ENCODE measurements around the gene FBN2. TPM values are rescaled to one million over a fixed set of nuclear protein-coding genes. Genes with fewer than 3 reads are reported as not detected.

FBN2 gene
- total RNA-seq, 1 experiment from 2014 or later = 1.6 TPM

DNA sequence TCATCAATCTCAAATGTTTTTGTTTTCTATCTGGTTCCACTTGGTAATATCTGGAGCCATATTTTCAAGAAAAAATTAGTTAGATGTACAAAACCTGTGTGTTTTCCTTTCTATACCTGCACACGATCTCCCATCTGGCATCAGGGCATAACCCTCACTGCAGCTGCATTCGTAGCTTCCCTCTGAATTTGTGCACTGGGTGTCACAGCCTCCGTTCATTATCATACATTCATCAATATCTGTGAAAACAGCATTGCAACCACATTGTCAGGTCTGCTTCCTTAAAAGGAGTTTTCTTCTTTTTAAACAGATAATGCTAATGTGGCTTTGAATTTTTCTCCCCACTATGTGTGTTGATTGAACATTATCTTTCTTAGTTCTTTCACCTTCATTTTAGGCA is 202.7 kb downstream of the FBN2 start:
- no peaks in the 10 kb centered on the region for H3K9me3 ChIP-seq (ENCODE audit: low read depth, low read length, poor library complexity, severe bottlenecking)
- TF ChIP-seq, protein P1, sequence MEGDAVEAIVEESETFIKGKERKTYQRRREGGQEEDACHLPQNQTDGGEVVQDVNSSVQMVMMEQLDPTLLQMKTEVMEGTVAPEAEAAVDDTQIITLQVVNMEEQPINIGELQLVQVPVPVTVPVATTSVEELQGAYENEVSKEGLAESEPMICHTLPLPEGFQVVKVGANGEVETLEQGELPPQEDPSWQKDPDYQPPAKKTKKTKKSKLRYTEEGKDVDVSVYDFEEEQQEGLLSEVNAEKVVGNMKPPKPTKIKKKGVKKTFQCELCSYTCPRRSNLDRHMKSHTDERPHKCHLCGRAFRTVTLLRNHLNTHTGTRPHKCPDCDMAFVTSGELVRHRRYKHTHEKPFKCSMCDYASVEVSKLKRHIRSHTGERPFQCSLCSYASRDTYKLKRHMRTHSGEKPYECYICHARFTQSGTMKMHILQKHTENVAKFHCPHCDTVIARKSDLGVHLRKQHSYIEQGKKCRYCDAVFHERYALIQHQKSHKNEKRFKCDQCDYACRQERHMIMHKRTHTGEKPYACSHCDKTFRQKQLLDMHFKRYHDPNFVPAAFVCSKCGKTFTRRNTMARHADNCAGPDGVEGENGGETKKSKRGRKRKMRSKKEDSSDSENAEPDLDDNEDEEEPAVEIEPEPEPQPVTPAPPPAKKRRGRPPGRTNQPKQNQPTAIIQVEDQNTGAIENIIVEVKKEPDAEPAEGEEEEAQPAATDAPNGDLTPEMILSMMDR (conservative IDR thresholded peaks at IDR 0.05; ENCODE audit: low read depth, low read length) = no peak
- TF ChIP-seq EZH2 (IDR thresholded peaks at IDR 0.05; ENCODE audit: borderline replicate concordance, low read depth, low read length, poor library complexity, severe bottlenecking) = no peak
- H3K27ac ChIP-seq (ENCODE audit: low read depth, low read length, poor library complexity, severe bottlenecking) = no peak overlapping the region
- DNase-seq (ENCODE audit: low spot score) = no peak
- BruUV-seq (replicated peaks) = no TSS peak
- H3K4me3 ChIP-seq (ENCODE audit: low read depth, low read length, poor library complexity, severe bottlenecking) = no peak overlapping the region
- POLR2A ChIA-PET (ENCODE audit: low non-redundant PET) = no interaction called here
- no peaks in the 10 kb centered on the region for H3K4me1 ChIP-seq (ENCODE audit: insufficient read depth, low read length, poor library complexity, severe bottlenecking)
- CTCF ChIA-PET = no interaction called here
- H3K36me3 ChIP-seq (ENCODE audit: insufficient read depth, low read length, poor library complexity, severe bottlenecking) = no peaks in the 10 kb centered on the region
- intact Hi-C loops (cut with micrococcal nuclease; ENCODE audit: unreplicated experiment) = no loop called here
- peaks cover 2% of the 10 kb centered on the region for H3K27me3 ChIP-seq (replicated peaks; ENCODE audit: insufficient read depth, low read depth, low read length, poor library complexity)

DNA sequence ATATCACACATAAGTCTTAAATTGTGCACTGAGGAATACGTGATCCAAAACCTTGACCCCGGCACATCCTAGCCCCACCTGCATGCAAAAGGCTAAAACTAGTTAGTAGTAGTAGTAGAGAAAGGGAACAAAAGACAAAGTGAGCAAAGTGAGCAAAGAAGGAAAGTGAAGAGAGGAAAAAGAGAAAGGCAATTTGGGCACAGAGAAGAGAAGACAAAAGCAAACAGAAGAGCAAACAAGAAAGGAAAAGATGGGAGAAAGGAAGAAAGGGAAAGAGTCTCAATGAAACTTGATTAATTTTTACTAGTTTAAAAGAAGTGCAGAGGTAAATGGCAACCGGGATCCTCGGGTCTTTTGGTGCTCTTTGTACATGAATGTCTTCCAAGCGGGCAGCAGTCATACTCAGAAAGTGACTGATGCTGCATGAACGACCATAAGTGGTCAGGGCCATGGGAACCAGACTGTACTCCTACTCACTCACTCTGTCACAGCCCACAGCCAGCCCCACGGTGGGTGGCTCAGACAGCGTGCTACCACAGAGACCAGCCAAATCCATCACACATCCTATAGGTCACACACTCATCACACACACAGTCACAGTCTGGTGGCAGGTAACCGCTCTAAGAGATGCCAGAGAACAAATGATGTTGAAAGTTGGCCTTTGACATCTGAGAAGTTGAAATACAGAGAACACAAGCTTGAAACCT is 203.9 kb downstream of the FBN2 start:
- DNase-seq (ENCODE audit: low spot score) = no peak
- H3K4me1 ChIP-seq (ENCODE audit: insufficient read depth, low read length, poor library complexity, severe bottlenecking) = no peaks in the 10 kb centered on the region
- no peaks in the 10 kb centered on the region for H3K9me3 ChIP-seq (ENCODE audit: low read depth, low read length, poor library complexity, severe bottlenecking)
- intact Hi-C loops (cut with micrococcal nuclease; ENCODE audit: unreplicated experiment) = no loop called here
- no peaks in the 10 kb centered on the region for H3K36me3 ChIP-seq (ENCODE audit: insufficient read depth, low read length, poor library complexity, severe bottlenecking)
- no peak overlapping the region for H3K27ac ChIP-seq (ENCODE audit: low read depth, low read length, poor library complexity, severe bottlenecking)
- ChIA-PET CTCF (no interaction called here), POLR2A (ENCODE audit: low non-redundant PET) (no interaction called here)
- no peak overlapping the region for H3K4me3 ChIP-seq (ENCODE audit: low read depth, low read length, poor library complexity, severe bottlenecking)
- TF ChIP-seq EZH2 (IDR thresholded peaks at IDR 0.05; ENCODE audit: borderline replicate concordance, low read depth, low read length, poor library complexity, severe bottlenecking) = no peak
- TF ChIP-seq, protein P1 (conservative IDR thresholded peaks at IDR 0.05; ENCODE audit: low read depth, low read length) = no peak
- H3K27me3 ChIP-seq (replicated peaks; ENCODE audit: insufficient read depth, low read depth, low read length, poor library complexity) = peaks cover 6% of the 10 kb centered on the region
- no TSS peak for BruUV-seq (replicated peaks)

DNA sequence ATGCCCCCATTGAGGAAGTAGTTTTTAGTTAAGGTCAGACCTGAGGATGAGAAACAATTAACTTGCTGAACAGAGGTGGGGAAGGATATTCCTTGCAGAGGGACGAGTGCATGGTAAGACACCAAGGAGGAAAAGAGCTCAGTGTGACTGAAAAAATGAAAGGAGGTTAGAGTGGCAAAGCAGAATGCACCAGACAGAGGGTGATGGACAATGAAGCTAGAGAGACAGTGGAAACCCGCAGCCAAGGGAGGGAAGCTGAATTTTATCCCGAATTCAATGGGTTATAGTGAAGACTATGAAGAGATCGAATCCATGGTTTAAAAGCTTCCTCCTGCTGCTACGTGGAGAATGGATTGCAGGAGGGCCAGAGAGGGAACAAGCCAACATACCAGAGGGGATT is 206.8 kb downstream of the FBN2 start:
- DNase-seq (ENCODE audit: low spot score) = no peak
- Histone ChIP-seq H3K27me3 (replicated peaks; ENCODE audit: insufficient read depth, low read depth, low read length, poor library complexity) (peaks cover 8% of the 10 kb centered on the region), H3K4me3 (ENCODE audit: low read depth, low read length, poor library complexity, severe bottlenecking) (no peak overlapping the region), H3K36me3 (ENCODE audit: insufficient read depth, low read length, poor library complexity, severe bottlenecking) (no peaks in the 10 kb centered on the region), H3K9me3 (ENCODE audit: low read depth, low read length, poor library complexity, severe bottlenecking) (no peaks in the 10 kb centered on the region), H3K27ac (ENCODE audit: low read depth, low read length, poor library complexity, severe bottlenecking) (no peak overlapping the region), H3K4me1 (ENCODE audit: insufficient read depth, low read length, poor library complexity, severe bottlenecking) (no peaks in the 10 kb centered on the region)
- ChIA-PET CTCF (no interaction called here), POLR2A (ENCODE audit: low non-redundant PET) (no interaction called here)
- TF ChIP-seq EZH2 (IDR thresholded peaks at IDR 0.05; ENCODE audit: borderline replicate concordance, low read depth, low read length, poor library complexity, severe bottlenecking) = no peak
- TF ChIP-seq, protein P1 (conservative IDR thresholded peaks at IDR 0.05; ENCODE audit: low read depth, low read length) = no peak
- intact Hi-C loops (cut with micrococcal nuclease; ENCODE audit: unreplicated experiment) = no loop called here
- BruUV-seq (replicated peaks) = no TSS peak

All from A673 (cell line).